Measurements from ENCODE around the gene CXorf58. TPM values are rescaled to one million over a fixed set of nuclear protein-coding genes. Genes with fewer than 3 reads are reported as not detected.

The CXorf58 gene
- total and polyA plus RNA-seq, 7 experiments from 2014 or later, result not detected

Other genes with a start within 250 kb of the CXorf58 start
- 10 to 100 TPM in 4 of 5 experiments, 1 to 10 TPM in 1; 8.0 to 33.3 (median 12.1) TPM for gene PRDX4, start 240.5 kb upstream of the CXorf58 start, total RNA-seq
- 10 to 100 TPM; 42.5 to 43.9 TPM for gene PRDX4, start 240.5 kb upstream of the CXorf58 start, polyA plus RNA-seq
- gene ACOT9, start 164.7 kb upstream of the CXorf58 start, total RNA-seq, result 10 to 100 TPM in 2 of 5 experiments, 1 to 10 TPM in 3; 8.2 to 40.1 (median 9.1) TPM
- 1 to 10 TPM; 5.9 to 8.6 TPM for gene ACOT9, start 164.7 kb upstream of the CXorf58 start, polyA plus RNA-seq
- 1,000 to 10,000 TPM in 1 of 5 experiments, 100 to 1,000 TPM in 3, 10 to 100 TPM in 1; 68.4 to 1,059 (median 127) TPM for gene SAT1, start 124.8 kb upstream of the CXorf58 start, total RNA-seq
- 10 to 100 TPM; 67.9 to 75.8 TPM for gene SAT1, start 124.8 kb upstream of the CXorf58 start, polyA plus RNA-seq
- 10 to 100 TPM in 2 of 5 experiments, 1 to 10 TPM in 3; 5.4 to 19.2 (median 7.5) TPM for gene APOO, start 68 bp upstream of the CXorf58 start, total RNA-seq
- 10 to 100 TPM; 16.2 to 21.2 TPM for gene APOO, start 68 bp upstream of the CXorf58 start, polyA plus RNA-seq
- 10 to 100 TPM in 3 of 5 experiments, 1 to 10 TPM in 2; 9.4 to 20.9 (median 10.5) TPM for gene KLHL15, start 119.2 kb downstream of the CXorf58 start, total RNA-seq
- gene KLHL15, start 119.2 kb downstream of the CXorf58 start, polyA plus RNA-seq, result 1 to 10 TPM; 2.1 TPM
- gene EIF2S3, start 146.9 kb downstream of the CXorf58 start, total RNA-seq, result 100 to 1,000 TPM; 174 to 270 (median 226) TPM
- gene EIF2S3, start 146.9 kb downstream of the CXorf58 start, polyA plus RNA-seq, result 100 to 1,000 TPM; 125 to 126 TPM
- 10 to 100 TPM; 52.7 to 68.2 (median 63.3) TPM for gene ZFX, start 241.7 kb downstream of the CXorf58 start, total RNA-seq
- 10 to 100 TPM; 38.1 to 40.0 TPM for gene ZFX, start 241.7 kb downstream of the CXorf58 start, polyA plus RNA-seq

Measured in naive thymus-derived CD4-positive, alpha-beta T cell (primary cell).